GM18519 (cell line): ENCODE data around the gene CCDC61.

ENCODE experiments used
- ATAC-seq: cut with Tn5 transposase; IDR thresholded peaks from one replicate; pipeline ENCODE4 v1.9.1; 2021; ENCODE audit warnings: mild to moderate bottlenecking, moderate library complexity; ENCODE audit not compliant: unreplicated experiment, low FRiP score

Gene CCDC61

DNA sequence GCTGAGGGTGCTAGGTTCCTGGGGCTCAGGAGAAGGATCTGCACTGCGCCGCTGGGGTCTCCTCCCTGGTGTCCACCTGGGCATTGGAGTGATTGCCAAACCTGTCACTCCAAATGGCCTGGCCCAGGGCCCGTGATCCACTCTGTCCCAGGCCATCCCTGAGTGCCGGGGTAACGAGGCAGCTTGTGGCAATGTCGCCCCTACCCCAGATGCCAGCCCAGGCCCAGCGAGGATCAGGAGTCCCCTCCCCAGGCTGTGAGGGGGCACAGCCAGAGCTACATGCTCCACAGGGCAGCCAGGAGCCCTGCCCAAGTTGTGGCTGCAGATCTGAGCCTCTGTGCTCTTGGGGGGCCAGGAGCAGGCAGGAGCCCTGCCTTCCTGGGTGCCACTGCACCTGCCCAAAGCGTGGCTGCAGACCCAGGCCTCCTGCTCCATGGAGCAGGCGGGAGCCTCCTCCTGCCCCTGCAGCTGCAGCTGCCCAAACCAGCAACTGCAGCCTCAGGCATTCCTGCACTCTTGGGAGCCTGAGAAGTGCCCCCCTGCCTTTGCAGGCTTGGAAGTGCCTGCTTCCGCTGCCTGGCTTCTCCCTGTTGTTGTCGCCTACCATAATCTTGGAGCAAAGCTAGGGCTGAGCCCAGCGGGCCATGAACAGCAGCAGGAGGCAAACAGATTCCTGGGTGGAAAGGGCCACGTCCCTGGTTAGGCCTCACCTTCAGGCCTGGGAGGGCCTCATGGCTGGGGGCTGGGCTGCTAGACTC lies 40.9 kb downstream of the CCDC61 start:
- ATAC-seq: no peak

DNA sequence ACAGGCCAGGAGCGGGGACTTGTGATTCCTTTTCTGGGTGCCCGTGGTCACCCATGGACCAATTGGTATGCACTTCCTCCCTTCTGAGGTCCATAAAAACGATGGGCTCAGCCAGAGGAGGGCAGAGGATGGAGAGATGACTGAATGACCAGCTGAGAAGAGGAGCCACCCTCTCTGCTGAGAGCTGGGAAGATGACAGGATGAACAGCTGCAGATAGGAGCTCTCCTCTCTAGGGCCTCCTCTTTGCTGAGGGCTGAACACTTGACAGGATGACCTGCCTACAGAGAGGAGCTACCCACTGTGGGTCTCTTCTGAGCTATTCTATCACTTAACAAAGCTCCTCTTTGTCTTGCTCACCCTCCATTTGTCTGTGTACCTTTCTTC lies 41.5 kb downstream of the CCDC61 start:
- no peak for ATAC-seq

DNA sequence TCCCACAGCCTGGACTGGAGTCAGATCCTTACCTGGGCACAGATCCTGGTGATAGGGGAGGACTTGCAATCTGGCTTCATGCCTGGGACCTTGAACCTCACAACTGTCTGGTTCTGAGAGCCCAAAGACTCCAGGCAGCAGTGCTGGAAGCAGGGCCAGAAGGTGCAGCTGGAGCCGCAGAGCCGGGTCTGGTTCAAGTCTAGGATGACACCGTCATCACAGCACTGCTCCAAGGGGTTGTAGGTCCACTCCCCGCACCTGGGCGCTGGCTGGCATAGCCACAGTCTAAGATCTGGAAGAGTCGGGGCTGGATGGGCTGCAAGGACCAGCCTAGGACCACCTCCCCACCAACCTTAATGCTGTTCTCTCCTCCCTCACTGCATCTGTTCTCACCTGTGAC lies 44.9 kb downstream of the CCDC61 start:
- no peak for ATAC-seq

DNA sequence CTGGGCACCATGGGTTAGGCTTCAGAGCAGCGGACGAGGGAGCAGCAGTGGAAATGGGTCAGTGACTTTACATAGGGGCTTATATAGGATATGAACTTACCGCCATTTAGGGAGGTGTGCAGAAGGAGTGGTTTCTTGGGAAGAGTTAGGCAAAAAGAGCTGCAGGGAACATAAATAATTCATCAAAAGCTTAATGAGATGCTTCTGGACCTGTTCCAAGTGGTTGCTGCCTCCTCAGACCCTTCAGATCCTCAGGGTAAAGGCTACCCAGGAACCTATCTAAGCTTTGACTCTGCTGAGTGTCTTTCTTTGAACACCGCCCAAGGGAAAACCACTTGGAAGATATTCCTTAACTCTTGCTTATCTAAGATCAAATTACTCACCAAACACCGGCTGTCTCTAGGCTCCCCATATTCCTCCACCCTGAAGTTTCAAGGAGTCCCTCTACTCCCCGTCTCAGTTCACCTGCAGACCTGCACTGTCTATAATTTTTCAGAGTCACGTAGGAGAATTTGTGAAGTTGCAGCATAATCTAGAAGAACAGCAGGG lies 45.8 kb downstream of the CCDC61 start, which contains the start of gene IGFL4:
TSS of gene IGFL4 (minus strand) at position 51 of the 549 bp plus-strand sequence. CDS start at position 11, 40 bp downstream.
- no peak for ATAC-seq

DNA sequence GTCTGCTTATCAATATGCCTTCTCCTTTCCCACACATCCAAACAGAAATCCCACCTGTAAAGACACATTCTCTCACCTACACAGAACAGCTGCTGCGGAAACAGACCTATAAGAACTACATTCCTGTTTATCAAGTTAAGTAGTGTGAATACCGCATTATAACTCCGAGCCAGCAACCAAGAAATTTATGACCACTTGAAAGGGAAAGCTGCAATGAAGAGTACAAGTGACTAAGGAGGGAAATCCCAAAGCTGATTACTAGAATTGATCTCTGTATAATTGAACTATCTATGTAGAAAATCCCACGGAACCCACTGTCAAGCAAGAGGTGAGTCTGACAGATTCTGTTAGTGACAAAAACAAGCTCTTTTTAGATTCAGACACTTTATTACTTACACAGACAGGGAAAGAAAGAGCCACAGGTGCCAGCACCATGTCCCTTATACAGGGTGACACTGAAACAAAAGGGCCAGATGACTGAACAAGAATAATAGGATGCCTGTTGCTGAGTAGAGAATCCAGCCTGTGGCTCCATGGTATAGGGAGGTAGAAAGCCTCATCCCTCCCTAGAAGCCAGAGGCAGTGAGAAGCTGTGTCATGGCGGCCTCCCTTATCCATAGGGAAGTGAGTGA lies 47.1 kb downstream of the CCDC61 start:
- no peak for ATAC-seq

DNA sequence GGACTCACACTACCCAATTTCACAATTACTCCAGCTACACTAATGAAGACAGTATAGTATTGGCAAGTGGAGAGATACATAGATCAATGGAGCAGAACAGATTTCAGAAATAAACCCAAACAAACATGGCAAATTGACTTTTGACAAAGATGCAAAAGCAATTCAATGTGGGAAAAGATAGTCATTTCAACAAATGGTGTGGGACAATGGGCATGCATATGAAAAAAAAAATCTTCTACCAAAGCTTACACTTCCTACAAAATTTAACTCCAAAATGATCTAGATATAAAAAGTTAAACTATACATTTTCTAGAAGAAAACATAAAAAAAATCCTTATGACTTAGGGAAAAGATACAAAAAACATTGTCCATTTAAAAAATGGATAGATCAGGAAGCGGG lies 48.3 kb downstream of the CCDC61 start:
- ATAC-seq: no peak

DNA sequence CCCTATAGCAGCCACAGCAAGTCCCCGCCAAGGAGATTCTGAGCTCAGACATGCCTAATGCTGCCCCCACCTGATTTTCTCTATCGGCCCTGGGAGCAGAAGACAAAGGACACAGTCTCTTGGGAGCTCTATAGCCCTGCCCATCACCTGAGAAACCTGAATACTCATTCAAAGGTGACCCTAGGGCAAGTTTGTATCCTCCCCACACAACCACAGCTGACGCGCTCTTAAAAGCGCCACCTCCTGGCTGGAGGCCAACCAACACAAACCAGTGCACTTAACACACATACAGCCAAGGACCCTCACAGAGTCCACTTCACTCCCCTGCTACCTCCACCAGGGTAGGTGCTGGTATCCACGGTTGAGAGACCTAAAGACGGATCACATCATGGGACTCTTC lies 54.3 kb downstream of the CCDC61 start:
- no peak for ATAC-seq

DNA sequence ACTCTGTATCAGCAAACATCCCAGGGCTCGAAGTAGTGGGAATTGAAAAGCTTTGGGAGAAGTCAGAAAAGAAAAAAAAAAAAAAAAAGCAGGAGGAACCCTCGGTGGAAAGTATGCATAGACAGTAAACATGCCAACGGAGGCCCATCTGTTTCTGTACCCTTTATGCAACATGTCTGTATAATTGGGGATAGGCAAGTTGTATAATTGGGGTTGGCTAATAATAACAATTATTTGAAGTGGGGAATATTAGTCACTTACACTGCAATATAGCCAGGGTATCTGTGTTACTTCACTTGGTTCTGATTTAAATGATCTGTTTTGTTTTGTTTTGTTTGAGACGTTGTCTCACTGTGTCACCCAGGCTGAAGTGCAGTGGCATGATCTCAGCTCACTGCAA lies 57.6 kb downstream of the CCDC61 start:
- ATAC-seq: no peak

DNA sequence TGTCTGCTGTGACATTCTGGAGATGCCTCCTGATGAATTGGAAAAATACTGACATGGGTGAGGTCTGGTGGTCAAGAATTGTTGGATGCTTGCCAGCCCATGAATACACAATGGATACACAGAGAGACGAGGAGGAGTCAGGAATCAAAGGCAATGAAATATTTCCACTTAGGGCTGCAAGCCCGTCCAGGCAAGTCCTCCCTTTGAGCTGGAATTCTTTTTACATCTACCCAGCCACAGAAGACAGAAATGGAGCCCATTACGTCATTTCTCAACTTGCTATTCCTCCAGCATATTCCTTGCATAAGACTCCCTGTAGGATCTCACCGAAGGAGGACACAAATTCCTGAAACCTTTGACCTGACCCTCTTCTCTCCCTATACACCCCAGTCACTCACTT lies 61.3 kb downstream of the CCDC61 start:
- ATAC-seq: no peak

DNA sequence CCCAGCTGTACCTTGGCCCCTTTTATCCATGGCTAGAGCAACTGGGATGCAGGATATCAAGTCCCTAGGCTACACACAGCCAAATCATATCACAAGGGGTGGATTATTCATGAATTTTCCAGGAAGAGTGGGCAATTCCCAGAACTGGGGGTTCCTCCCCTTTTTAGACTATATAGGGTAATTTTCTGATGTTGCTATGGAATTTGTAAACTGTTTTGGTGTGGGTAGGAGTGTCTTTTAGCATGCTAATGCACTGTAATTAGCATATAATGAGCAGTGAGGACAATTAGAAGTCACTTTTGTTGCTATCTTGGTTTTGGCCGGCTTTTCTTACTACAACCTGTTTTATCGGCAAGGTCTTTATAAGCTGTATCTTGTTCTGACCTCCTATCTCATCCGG lies 63.5 kb downstream of the CCDC61 start:
- no peak for ATAC-seq

DNA sequence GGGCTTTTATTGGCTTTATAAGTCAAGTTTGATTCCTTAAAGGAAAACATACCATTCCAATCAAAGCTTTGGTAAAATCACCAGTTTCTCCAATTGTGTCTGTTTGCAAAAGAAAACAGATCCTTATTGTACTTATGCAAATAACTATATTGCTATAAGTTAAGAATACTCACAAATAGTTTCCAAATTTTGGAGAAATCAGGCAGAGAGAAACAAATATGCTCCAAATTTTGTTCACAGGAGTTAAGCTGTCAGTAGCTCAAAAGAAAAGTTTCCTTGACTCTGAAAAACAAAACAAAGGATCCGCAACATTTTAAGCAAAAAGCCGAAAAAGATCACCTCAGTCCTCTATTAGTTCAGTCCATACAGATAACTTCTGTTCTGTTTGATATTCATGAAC lies 64.7 kb downstream of the CCDC61 start:
- ATAC-seq: no peak

DNA sequence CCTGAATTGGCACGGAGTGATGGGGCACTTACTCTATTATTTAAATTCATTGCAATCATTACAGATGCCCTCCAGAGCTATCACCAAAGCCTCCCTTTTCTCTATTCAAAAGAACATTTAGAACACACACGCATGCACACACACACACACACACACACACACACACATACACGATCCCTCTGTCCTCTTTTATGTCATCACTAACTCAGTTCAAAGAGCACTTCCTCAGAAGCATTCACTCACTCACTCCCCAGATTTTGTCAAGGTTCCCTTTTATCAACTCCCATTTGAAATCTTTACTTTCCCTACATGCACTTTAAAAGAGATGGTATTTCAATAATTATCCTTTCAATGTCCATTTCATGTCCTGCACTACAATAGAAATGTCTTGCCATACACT lies 67.9 kb downstream of the CCDC61 start:
- no peak for ATAC-seq

DNA sequence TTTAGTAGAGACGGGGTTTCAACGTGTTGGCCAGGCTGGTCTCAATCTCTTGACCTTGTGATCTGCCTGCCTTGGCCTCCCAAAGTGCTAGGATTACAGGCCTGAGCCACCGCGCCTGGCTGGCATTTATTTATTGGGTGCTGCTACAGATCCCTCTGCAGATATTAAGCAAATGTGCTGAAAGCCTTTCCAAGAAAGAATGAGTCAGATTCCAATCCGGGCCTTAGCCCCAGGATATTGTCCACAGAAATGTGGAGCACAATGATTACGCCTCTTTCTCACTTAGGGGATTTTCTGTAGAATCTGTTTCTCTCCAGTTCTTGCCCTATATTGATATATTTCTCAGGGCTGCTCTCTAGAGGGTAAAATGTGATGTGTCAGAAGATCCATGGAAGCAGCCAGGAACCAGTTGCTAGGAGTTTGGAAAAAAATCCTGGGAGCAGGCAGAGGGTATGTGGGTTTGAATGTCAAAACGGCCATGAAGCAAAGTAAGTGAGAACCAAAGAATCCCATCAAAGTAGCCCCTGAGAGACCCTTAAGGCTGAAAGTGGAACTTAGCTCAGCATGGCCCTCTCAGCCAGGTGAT lies 70.3 kb downstream of the CCDC61 start:
- no peak for ATAC-seq

DNA sequence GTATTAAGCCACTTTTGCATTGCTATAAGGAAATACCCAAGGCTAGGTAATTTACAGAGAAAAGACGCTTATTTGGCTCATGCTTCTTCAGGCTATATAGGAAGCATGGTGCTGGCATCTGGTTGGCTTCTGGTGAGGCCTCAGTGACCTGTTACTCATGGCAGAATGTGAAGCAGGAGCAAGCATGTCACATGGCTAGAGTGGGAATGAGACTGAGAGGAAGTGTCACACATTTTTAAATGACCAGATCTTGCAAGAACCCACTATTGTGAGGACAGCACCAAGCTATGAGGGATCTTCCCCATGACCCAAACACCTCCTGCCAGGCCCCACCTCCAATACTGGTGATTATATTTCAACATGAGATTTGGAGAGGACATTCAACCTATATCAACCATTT lies 71.2 kb downstream of the CCDC61 start:
- no peak for ATAC-seq

DNA sequence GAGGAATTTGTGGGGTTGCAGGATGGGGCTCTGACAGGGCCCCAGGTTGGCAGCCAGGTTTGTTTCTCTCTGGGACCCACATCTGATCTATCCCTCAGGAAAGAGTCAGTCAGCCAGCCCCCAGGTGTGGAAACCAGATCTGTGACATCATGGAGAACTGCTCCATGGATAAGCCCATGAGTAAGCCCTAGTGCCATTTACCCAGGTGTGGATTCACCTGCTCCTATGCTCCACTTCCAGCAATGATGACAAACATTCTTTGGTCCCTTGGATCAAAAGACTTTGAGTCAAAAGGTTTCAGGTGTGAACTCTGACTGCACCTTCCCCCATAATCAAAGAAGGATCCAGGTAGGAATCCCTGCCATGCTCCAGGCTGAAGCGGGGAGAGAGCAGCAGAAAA lies 72.4 kb downstream of the CCDC61 start:
- ATAC-seq: no peak
